Mucosa of rectum (tissue), 2 donors: ENCODE data around the gene HGFAC.

Experiments used
- H3K27ac ChIP-seq, 2 donors: one replicate each; pipeline ENCODE4 v1.7.0; 2013; ENCODE audit warnings: inconsistent platforms in 2 of 2, low read depth in 2 of 2, low read length in 2 of 2
- H3K27me3 ChIP-seq, 2 donors: one replicate each; pipeline ENCODE4 v1.7.0; 2013; ENCODE audit warnings: low read length in 2 of 2; ENCODE audit not compliant: control insufficient read depth in 2 of 2, insufficient read depth in 2 of 2
- H3K36me3 ChIP-seq, 2 donors: one replicate each; pipeline ENCODE4 v1.7.0; 2013; ENCODE audit warnings: low read length in 2 of 2; ENCODE audit not compliant: control insufficient read depth in 2 of 2, insufficient read depth in 2 of 2
- H3K4me1 ChIP-seq, 2 donors: one replicate each; pipeline ENCODE4 v1.7.0; 2013; ENCODE audit warnings: low read length in 2 of 2, mild to moderate bottlenecking in 1 of 2; ENCODE audit not compliant: control insufficient read depth in 2 of 2, insufficient read depth in 2 of 2
- H3K4me3 ChIP-seq, 2 donors: one replicate each; pipeline ENCODE4 v1.7.0; 2013; ENCODE audit warnings: low read length in 2 of 2
- H3K9ac ChIP-seq, 2 donors: one replicate each; pipeline ENCODE4 v1.7.0; 2013; ENCODE audit warnings: low read length in 2 of 2, low read depth in 1 of 2, mild to moderate bottlenecking in 1 of 2
- H3K9me3 ChIP-seq, 2 donors: one replicate each; pipeline ENCODE4 v1.7.0; 2013; ENCODE audit warnings: low read length in 2 of 2; ENCODE audit not compliant: control insufficient read depth in 2 of 2
- donor health status: healthy.
- donor health status: Normal muscosa, but diverticular disease.

Gene HGFAC

DNA sequence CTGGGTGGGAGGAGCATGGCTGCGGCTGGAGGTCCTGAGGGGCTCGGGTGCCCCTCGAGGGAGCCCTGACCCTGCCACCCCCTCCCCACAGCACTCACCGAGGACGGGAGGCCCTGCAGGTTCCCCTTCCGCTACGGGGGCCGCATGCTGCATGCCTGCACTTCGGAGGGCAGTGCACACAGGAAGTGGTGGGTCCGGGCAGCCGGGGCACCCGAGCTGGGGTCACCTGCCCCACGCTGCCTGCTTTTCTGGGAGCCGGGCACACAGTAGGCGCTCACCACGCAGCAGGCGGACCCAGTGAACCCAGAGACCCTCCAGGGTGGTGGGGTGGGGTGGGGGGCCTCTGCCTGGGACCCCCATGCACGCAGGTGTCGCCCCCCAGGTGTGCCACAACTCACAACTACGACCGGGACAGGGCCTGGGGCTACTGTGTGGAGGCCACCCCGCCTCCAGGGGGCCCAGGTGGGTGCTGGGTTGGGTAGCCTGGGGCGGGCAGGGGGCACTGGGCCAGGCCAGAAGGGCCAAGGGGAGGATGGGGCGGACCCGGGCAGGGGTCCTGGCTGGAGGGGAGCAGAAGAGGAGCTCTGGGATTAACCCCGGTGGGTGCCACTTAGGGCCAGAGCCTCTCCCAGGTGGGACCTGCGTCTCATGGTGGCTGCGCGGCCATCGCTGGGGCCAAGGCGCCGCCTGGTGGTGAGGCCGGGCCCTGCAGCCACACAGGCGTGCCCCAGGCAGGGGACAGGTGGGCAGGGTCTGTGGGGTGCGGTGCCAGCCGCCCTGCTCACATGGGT, 1.4 kb downstream of the HGFAC start:
- Histone ChIP-seq H3K36me3 (no peaks in the 10 kb centered on the region), H3K9ac (no peak overlapping the region), H3K9me3 (no peaks in the 10 kb centered on the region), H3K4me1 (no peaks in the 10 kb centered on the region), H3K27me3 (no peaks in the 10 kb centered on the region), H3K27ac (no peak overlapping the region), H3K4me3 (no peak overlapping the region)

DNA sequence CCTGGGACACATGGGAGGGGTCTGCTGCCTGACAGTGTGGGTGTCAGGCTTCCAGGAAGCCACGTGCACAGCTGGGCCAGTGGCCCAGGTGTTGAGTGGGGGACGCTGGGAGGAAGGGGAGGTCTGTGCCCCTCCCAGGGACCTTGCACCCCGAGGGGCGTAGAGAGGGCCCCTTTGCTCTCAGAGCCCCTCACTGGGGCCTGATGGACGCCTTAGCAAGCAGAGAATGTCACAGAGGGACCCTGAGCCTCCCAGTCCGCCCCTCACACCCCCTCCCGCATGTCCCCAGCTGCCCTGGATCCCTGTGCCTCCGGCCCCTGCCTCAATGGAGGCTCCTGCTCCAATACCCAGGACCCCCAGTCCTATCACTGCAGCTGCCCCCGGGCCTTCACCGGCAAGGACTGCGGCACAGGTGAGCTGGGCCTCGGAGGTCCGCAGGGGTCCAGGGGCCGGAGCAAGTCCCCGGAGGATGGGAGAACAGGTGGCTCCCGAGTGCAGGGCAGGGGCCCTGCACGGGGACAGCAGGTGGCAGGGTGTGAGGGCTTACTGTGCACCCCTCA, 2.1 kb downstream of the HGFAC start:
- no peaks in the 10 kb centered on the region for H3K4me1 ChIP-seq
- H3K9me3 ChIP-seq: no peaks in the 10 kb centered on the region
- H3K27ac ChIP-seq: no peak overlapping the region
- H3K27me3 ChIP-seq: no peaks in the 10 kb centered on the region
- H3K36me3 ChIP-seq: no peaks in the 10 kb centered on the region
- H3K4me3 ChIP-seq: no peak overlapping the region
- H3K9ac ChIP-seq: no peak overlapping the region

DNA sequence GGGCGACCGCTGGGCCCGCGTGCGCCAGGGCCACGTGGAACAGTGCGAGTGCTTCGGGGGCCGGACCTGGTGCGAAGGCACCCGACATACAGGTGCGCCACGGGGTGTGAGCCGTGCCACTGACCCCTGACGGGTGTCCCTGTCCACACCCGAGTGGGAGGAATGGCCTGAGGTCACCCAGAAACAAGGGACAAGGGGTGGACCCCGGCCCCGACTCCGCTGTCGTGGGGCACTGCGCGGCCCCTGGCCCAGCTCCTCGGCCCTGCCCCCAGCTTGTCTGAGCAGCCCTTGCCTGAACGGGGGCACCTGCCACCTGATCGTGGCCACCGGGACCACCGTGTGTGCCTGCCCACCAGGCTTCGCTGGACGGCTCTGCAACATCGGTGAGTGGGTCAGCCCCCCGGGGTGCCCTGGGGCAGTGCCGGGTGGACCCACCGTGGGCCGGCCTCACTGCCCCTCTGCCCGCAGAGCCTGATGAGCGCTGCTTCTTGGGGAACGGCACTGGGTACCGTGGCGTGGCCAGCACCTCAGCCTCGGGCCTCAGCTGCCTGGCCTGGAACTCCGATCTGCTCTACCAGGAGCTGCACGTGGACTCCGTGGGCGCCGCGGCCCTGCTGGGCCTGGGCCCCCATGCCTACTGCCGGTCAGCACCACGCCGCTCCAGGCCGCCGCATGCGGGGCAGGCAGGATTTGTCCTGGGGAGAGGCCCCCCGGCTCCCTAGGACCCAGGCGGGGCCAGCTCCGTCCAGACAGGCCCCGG, 2.8 kb downstream of the HGFAC start:
- H3K27ac ChIP-seq: no peak overlapping the region
- no peak overlapping the region for H3K4me3 ChIP-seq
- no peak overlapping the region for H3K9ac ChIP-seq
- H3K4me1 ChIP-seq: no peaks in the 10 kb centered on the region
- no peaks in the 10 kb centered on the region for H3K36me3 ChIP-seq
- H3K27me3 ChIP-seq: no peaks in the 10 kb centered on the region
- H3K9me3 ChIP-seq: no peaks in the 10 kb centered on the region

DNA sequence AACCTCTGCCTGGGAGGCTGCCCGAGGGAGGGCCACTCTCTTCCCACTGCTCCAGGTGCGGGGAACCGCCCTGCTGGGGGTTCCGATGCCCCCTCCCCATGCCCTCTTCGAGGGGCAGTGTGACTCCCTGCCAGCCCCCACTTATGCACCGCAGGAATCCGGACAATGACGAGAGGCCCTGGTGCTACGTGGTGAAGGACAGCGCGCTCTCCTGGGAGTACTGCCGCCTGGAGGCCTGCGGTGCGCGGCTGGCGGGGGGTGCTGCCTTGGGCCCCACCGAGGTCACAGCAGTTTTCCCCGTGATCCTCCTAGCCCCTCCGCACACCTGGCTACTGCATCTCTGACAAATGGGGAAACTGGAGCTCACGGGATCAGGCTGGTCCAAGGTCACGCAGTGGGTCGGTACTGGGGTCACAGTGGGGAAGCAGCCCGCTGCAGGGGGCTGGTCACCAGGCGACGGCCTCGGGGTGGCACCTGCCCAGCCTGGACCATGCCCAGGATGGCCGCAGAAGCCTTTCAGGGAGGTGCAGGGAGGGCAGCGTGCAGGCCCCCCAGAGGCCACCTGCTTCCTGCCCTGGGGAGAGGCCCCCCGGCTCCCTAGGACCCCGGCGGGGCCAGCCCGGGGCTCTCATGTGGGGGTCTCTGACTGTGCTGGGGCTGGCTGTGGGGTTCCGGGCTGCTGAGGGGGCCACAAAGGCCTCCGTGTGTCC, 3.5 kb downstream of the HGFAC start:
- Histone ChIP-seq H3K4me1 (no peaks in the 10 kb centered on the region), H3K9ac (no peak overlapping the region), H3K4me3 (no peak overlapping the region), H3K9me3 (no peaks in the 10 kb centered on the region), H3K27me3 (no peaks in the 10 kb centered on the region), H3K27ac (no peak overlapping the region), H3K36me3 (no peaks in the 10 kb centered on the region)

DNA sequence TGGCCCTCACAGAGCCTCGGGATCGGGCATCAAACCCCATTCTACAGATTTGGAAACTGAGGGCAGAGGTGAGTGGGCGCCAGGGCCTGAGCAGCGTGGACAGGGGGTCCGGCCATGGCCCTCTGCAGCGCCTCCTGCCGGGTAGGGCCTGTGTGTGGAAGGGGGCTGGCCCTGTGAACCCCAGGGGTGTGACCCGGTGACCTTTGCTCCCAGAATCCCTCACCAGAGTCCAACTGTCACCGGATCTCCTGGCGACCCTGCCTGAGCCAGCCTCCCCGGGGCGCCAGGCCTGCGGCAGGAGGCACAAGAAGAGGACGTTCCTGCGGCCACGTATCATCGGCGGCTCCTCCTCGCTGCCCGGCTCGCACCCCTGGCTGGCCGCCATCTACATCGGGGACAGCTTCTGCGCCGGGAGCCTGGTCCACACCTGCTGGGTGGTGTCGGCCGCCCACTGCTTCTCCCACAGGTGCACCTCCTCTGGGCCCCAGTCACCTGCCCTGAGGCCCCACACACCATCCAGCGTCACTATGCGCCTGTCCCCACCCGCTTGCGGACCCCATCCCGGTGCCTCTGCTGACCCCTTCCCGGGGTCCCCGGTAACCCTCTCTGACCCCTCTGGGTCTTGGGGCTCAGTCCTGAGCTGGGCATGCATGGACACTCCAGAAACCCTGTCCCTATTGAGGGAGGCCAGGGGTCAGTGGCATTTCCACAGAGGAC, 4.2 kb downstream of the HGFAC start:
- H3K9ac ChIP-seq: no peak overlapping the region
- no peak overlapping the region for H3K4me3 ChIP-seq

DNA sequence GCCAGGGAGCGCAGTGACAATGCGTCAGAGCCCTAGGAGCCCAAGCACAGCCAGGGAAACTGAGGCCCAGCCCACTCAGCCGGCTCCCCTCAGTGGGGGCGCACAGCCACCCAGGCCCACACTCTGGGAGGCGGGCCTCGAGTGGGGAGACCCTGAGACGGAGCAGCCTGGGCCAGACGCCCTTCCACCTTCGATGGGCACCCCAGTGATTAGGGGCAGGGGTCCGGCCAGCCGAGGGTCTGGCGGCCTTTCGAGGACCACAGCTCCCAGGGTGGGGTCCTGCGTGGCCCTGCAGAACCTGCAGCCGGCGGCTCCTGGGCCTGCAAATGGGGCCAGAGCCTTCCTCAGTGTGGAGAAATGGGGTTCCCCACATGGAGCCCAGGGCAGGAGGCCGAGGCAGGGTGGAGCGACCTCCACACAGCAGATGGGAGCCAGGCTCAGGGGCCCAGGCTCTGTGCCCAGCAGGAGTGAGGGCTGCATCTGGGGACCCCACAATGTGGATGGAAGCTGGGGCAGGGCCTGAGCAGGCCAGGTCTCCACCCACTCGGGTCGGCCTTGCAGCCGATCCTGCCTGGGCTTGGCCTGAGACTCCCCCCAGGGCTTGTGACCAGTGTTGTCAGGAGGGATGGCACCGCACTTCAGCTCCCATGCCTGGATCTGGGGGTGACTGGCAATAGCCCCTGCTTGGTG, 5.0 kb downstream of the HGFAC start:
- Histone ChIP-seq H3K9ac (no peak overlapping the region), H3K27ac (no peak overlapping the region), H3K4me1 (no peaks in the 10 kb centered on the region)

More for the DNA sequence above, 4.2 kb downstream of the HGFAC start:
- no peaks in the 10 kb centered on the region for H3K4me1 ChIP-seq
- H3K36me3 ChIP-seq: no peaks in the 10 kb centered on the region
- no peak overlapping the region for H3K27ac ChIP-seq
- H3K27me3 ChIP-seq: no peaks in the 10 kb centered on the region
- H3K9me3 ChIP-seq: no peaks in the 10 kb centered on the region

DNA sequence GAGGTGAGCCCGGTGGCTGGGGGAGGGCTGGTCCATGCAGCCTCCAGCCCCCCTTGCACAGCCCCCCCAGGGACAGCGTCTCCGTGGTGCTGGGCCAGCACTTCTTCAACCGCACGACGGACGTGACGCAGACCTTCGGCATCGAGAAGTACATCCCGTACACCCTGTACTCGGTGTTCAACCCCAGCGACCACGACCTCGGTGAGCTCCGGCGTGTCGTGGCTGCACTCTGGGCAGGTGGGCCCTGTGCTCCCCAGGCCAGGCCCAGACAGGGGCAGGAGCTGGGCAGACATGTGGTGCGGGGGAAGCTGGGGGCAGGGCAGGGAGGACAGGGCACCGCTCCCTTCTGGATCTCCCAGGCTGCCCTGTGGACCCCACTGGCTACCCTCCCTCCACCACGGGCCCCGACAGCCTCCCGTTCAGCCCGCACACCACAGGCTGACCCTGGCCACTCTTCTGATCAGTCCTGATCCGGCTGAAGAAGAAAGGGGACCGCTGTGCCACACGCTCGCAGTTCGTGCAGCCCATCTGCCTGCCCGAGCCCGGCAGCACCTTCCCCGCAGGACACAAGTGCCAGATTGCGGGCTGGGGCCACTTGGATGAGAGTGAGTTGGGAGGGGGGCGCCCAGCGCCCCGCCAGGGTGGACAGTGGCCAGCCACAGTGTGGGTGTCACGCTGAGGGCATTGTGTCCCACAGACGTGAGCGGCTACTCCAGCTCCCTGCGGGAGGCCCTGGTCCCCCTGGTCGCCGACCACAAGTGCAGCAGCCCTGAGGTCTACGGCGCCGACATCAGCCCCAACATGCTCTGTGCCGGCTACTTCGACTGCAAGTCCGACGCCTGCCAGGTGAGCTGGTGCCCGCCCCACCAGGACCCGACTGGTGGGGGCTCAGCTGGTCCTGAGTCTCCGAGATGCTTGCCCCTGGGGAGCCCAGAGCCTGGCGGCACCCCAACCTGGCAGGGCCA, 5.9 kb downstream of the HGFAC start:
- Histone ChIP-seq H3K27ac (no peak overlapping the region), H3K4me3 (no peak overlapping the region), H3K9me3 (no peaks in the 10 kb centered on the region), H3K4me1 (no peaks in the 10 kb centered on the region), H3K27me3 (no peaks in the 10 kb centered on the region), H3K9ac (no peak overlapping the region), H3K36me3 (no peaks in the 10 kb centered on the region)

More for the DNA sequence above, 5.0 kb downstream of the HGFAC start:
- Histone ChIP-seq H3K36me3 (no peaks in the 10 kb centered on the region), H3K27me3 (no peaks in the 10 kb centered on the region), H3K9me3 (no peaks in the 10 kb centered on the region), H3K4me3 (no peak overlapping the region)

DNA sequence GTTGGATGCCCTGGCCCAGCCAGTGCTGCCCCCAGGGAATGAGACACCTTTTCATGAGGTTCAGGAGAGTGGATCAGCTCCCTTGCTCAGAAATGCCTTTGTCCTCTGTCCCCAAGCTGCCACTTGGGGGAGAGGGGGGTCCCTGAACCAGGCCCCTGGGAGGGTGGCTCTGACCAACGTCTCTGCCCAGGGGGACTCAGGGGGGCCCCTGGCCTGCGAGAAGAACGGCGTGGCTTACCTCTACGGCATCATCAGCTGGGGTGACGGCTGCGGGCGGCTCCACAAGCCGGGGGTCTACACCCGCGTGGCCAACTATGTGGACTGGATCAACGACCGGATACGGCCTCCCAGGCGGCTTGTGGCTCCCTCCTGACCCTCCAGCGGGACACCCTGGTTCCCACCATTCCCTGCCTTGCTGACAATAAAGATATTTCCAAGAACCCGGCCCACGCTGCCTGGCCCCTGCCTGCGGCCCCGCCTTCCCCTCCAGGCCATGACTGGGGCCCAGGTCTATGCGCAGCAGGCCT, 7.3 kb downstream of the HGFAC start:
- no peak overlapping the region for H3K4me3 ChIP-seq
- no peak overlapping the region for H3K27ac ChIP-seq
- H3K4me1 ChIP-seq: no peaks in the 10 kb centered on the region
- no peaks in the 10 kb centered on the region for H3K36me3 ChIP-seq
- H3K9ac ChIP-seq: no peak overlapping the region
- H3K9me3 ChIP-seq: no peaks in the 10 kb centered on the region
- no peaks in the 10 kb centered on the region for H3K27me3 ChIP-seq
